ENCODE measurements around the gene PKP2. TPM values are rescaled to one million over a fixed set of nuclear protein-coding genes. Genes with fewer than 3 reads are reported as not detected.

The PKP2 gene
- total and polyA plus RNA-seq, 2 of the 8 experiments (the other 6 are each of a cell fraction or from before 2014, with no cell fraction given) = 9.6 to 44.8 TPM

DNA sequence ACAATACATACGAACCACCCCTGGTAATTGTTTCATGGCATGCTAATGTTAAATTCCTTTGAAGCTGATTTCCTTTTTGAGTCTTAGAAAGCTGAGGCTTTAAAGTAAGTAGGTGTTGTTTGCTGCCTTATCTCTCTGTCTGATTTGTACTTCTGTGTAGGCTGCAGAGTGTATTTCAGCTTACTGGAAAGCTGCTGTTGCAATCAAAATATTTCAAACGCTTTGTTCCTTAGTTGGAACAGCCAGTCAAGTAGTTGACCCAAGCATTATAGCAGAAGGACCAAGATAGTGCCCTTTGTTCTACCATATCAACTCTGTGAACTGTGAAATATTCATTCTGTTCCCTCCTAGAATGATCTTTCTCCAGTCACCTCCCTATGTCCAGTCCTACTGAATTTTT lies 3.1 kb downstream of the PKP2 start (continued):
- TF ChIP-seq CHD7 (IDR thresholded peaks at IDR 0.05; ENCODE audit: insufficient replicate concordance, low read length) = peak; percentile 22
